Immature natural killer cell (primary cell): ENCODE measurements around the gene HES4. TPM values are rescaled to one million over a fixed set of nuclear protein-coding genes. Genes with fewer than 3 reads are reported as not detected.
"Not testable (repeated sequence)": the region's sequence is repeated elsewhere in the genome, so short reads cannot be mapped to it uniquely, and the experiment has no call there.

Experiments
- DNase-seq, 3 donors: peaks; one replicate each; pipeline ENCODE4 v3.0.0; 2022; ENCODE audit warnings: mixed read lengths in 1 of 3
- H3K27ac Mint-ChIP-seq, 6 donors: one replicate each; pipeline ENCODE4 v1.8.0; 2020; ENCODE audit warnings: mixed read lengths in 6 of 6, mild to moderate bottlenecking in 5 of 6, inconsistent platforms in 4 of 6, moderate library complexity in 3 of 6
- H3K27me3 Mint-ChIP-seq, 3 donors: one replicate each; pipeline ENCODE4 v1.8.0; 2020 to 2021; ENCODE audit warnings: low read depth in 3 of 3, mild to moderate bottlenecking in 3 of 3, mixed read lengths in 3 of 3, moderate library complexity in 3 of 3, inconsistent platforms in 1 of 3
- H3K36me3 Mint-ChIP-seq, 3 donors: one replicate each; pipeline ENCODE4 v1.8.0; 2020; ENCODE audit warnings: mixed read lengths in 3 of 3, inconsistent platforms in 2 of 3, mild to moderate bottlenecking in 2 of 3
- H3K4me1 Mint-ChIP-seq, 2 donors: one replicate each; pipeline ENCODE4 v1.8.0; 2020; ENCODE audit warnings: inconsistent platforms in 2 of 2, mild to moderate bottlenecking in 2 of 2, mixed read lengths in 2 of 2, moderate library complexity in 1 of 2
- H3K4me3 Mint-ChIP-seq, 5 donors: one replicate each; pipeline ENCODE4 v1.8.0; 2020; ENCODE audit warnings: mild to moderate bottlenecking in 5 of 5, mixed read lengths in 5 of 5, inconsistent platforms in 3 of 5, moderate library complexity in 3 of 5
- H3K9me3 Mint-ChIP-seq, 6 donors: one replicate each; pipeline ENCODE4 v1.8.0; 2020; ENCODE audit warnings: mild to moderate bottlenecking in 6 of 6, mixed read lengths in 6 of 6, inconsistent platforms in 4 of 6, moderate library complexity in 3 of 6
- polyA plus RNA-seq, 3 donors: library from polyadenylated mRNA; unstranded; fragments of 300-500 nt; fragmentation: Illumina TruSeq; gene quantifications; one replicate each; pipeline ENCODE4 v1.2.3, GENCODE V29; 2021

The HES4 gene
- polyA plus RNA-seq, 3 donors from 2014 or later, result 2.3 to 7.7 (median 2.4) TPM

- Mint-ChIP-seq H3K9me3 (no peaks in the 10 kb centered on the region), H3K36me3 (no peaks in the 10 kb centered on the region), H3K4me1 (peaks cover 10 to 14% of the 10 kb centered on the region in 2 donors), H3K4me3 (peak overlapping the region; percentile 62 to 83 (median 80)), H3K27me3 (peaks cover 4 to 6% (median 5%) of the 10 kb centered on the region in 3 donors), H3K27ac (no peak overlapping the region)
- peak; percentile 77 to 83 (median 81) for DNase-seq
Measured at GRCh38 chr1:1040004-1040991, 40.4 kb upstream of the HES4 start.

DNA sequence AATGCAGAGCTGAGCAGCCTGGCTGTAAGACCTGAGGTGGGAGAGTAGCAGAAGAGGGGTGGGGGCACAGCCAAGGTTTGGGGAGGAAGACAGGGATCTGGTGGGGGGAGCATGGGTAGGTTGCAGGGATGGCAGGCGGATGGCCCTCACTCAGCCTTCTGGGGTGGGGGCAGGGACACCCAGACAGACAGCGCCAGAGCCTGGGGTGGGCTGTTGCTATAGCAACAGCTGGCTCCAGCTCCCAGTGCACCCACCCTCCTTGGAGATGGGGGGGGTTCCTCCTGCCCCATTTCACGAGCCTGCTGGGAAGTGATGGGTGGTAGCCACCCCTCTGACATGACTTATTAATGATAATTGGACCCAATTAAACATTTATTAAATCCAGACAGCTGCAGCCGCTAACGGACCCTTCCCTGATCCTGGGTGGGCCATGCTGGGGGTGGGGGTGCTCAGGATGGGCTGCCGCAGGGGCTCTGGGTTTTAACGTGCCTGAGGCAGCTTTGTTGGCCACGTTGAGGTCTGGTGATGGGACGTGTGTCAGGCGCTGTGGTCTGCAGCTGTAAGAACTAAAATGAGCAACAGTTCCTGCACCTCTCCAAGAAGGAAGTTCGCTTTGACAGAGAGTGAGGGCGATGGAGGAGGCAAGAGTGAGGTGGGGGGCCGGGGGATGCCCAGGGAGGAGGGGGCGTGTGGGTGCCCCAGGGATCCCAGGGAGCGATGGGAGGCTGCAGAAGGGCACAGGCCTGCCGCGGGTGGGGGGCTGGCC is 39.4 kb upstream of the HES4 start:
- no peak for DNase-seq
- Mint-ChIP-seq H3K9me3 (no peaks in the 10 kb centered on the region), H3K36me3 (no peaks in the 10 kb centered on the region), H3K4me1 (peaks cover 10 to 14% of the 10 kb centered on the region in 2 donors), H3K27me3 (peaks cover 4 to 6% (median 5%) of the 10 kb centered on the region in 3 donors), H3K27ac (peak overlapping the region in 3 of 6 donors; percentile 39 to 72 (median 67)), H3K4me3 (peak overlapping the region; percentile 62 to 83 (median 80))

GRCh38 chr1:1038694-1039093 is 38.8 kb upstream of the HES4 start:
- Mint-ChIP-seq H3K4me1 (peaks cover 10 to 14% of the 10 kb centered on the region in 2 donors), H3K9me3 (no peaks in the 10 kb centered on the region), H3K27ac (no peak overlapping the region), H3K4me3 (peak overlapping the region in 1 of 5 donors; percentile 60), H3K36me3 (no peaks in the 10 kb centered on the region), H3K27me3 (peaks cover 4 to 6% (median 5%) of the 10 kb centered on the region in 3 donors)
- DNase-seq, result no peak

DNA sequence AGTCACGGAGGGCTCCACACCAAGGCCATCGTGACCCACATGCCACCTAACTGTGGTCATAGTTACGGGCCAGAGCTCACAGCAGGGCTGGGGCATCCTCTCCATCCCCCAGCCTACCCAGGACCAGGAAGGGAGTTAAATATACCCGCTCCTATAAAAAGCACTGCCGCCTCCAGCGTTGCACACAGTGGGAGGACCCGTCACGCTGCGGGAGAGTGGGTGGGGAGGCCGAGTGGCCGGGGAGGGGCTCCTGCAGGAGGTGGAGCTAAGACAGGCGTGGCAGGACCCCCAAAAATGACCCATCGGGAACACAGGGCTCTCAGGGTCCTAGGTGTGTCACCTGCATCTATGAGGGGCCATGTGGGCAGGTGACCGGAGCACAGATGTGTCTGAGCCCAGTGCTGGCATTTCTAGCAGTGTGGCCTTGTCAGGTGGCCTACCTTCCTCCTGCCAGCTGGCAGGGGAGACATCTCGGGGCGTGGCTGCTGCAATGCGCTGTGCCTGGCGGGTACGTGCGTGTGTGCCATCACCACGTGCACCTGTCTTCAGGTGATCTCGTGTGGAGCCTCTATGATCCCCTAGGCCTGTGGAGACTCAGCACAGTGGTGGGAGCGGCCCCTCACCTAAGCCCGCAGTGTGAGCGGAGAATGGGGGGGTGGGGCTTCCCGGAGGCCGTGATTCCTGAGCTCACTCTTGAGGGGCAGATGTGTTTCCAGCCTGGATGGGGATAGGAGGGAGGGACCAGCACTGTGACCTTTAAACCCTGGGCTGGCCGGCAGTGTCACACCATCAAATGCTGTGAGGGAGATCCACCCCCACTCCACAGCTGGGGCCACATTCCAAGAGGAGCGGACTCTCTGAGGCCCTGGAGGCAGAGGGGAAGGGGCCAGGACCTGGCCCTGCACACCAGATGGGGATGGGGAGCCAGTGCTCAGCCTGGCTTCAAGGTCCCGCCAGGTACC is 37.8 kb upstream of the HES4 start:
- Mint-ChIP-seq H3K36me3 (no peaks in the 10 kb centered on the region), H3K27me3 (peaks cover 5 to 6% (median 5%) of the 10 kb centered on the region in 3 donors), H3K4me1 (peaks cover 10 to 14% of the 10 kb centered on the region in 2 donors), H3K27ac (no peak overlapping the region), H3K4me3 (peak overlapping the region in 1 of 5 donors; percentile 8), H3K9me3 (no peaks in the 10 kb centered on the region)
- no peak for DNase-seq

GRCh38 chr1:1035291-1035943 is 35.5 kb upstream of the HES4 start:
- Mint-ChIP-seq H3K36me3 (no peaks in the 10 kb centered on the region), H3K4me3 (peak overlapping the region in 1 of 5 donors; percentile 36), H3K4me1 (peaks cover 10 to 20% of the 10 kb centered on the region in 2 donors), H3K27me3 (peaks cover 8 to 15% (median 10%) of the 10 kb centered on the region in 3 donors), H3K27ac (peak overlapping the region in 1 of 6 donors; percentile 34), H3K9me3 (no peaks in the 10 kb centered on the region)
- DNase-seq, result no peak

GRCh38 chr1:1034439-1034781 is 34.5 kb upstream of the HES4 start:
- Mint-ChIP-seq H3K4me3 (peak overlapping the region in 3 of 5 donors; percentile 40 to 70 (median 46)), H3K27me3 (peaks cover 7 to 15% (median 8%) of the 10 kb centered on the region in 3 donors), H3K4me1 (peaks cover 4 to 15% of the 10 kb centered on the region in 2 donors), H3K27ac (no peak overlapping the region), H3K36me3 (no peaks in the 10 kb centered on the region), H3K9me3 (no peaks in the 10 kb centered on the region)
- no peak for DNase-seq

DNA sequence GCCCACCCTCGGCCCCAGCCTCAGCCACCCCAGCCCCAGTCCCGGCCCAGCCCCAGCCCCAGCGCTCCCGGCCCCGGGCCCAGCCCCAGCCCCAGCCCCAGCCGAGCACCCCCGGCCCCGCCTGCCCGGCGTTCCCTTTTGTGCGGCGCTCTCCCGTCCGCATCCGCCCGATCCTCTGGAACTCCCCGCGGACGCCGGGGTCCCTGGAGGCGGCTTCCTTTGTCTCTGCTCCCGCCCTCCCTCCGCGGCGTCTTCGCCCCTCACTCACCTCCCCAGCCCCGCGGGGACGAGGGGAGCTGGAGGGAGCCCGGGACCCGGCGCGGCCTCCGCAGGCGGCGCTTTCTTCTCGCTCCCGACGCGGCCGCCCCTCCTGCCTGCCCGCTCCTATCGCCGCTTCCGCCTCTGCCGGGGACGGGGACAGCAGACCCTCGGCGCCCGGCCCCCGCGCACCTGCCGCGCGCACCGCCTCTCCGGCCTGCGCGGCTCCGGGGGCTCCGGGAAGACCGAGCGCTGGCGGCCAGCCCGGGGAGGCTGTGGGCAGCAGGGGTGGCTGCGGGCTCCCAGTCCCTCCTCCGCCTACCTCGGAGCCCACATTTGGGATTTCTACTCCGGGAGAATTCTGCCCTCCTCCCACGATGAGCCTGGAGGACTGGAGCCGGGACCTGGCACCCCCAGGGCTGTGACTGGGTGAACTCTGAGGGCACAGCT is 34.0 kb upstream of the HES4 start:
- DNase-seq, result no peak
- H3K27me3 Mint-ChIP-seq, result peaks cover 6 to 15% (median 8%) of the 10 kb centered on the region in 3 donors
- H3K36me3 Mint-ChIP-seq, result no peaks in the 10 kb centered on the region
- H3K4me1 Mint-ChIP-seq, result peaks cover 0 to 10% of the 10 kb centered on the region in 2 donors
- no peak overlapping the region for H3K27ac Mint-ChIP-seq
- no peaks in the 10 kb centered on the region for H3K9me3 Mint-ChIP-seq
- peak overlapping the region in 2 of 5 donors; percentile 40 to 59 for H3K4me3 Mint-ChIP-seq

- Mint-ChIP-seq H3K27me3 (peaks cover 3 to 9% (median 6%) of the 10 kb centered on the region in 3 donors), H3K4me3 (peak overlapping the region; percentile 30 to 65 (median 48)), H3K9me3 (no peaks in the 10 kb centered on the region), H3K27ac (no peak overlapping the region), H3K4me1 (peaks cover 0 to 9% of the 10 kb centered on the region in 2 donors), H3K36me3 (no peaks in the 10 kb centered on the region)
- DNase-seq, result peak; percentile 77 to 78 (median 78)
Measured at GRCh38 chr1:1033009-1033587, 33.2 kb upstream of the HES4 start.

- no peak overlapping the region for H3K27ac Mint-ChIP-seq
- H3K4me3 Mint-ChIP-seq, result peak overlapping the region in 4 of 5 donors; percentile 12 to 52 (median 16)
- H3K36me3 Mint-ChIP-seq, result no peaks in the 10 kb centered on the region
- no peak for DNase-seq
- H3K9me3 Mint-ChIP-seq, result no peaks in the 10 kb centered on the region
- peaks cover 3 to 9% (median 6%) of the 10 kb centered on the region in 3 donors for H3K27me3 Mint-ChIP-seq
- H3K4me1 Mint-ChIP-seq, result peaks cover 0 to 9% of the 10 kb centered on the region in 2 donors
Measured at GRCh38 chr1:1032424-1032823, 32.5 kb upstream of the HES4 start.

- H3K27ac Mint-ChIP-seq, result peak overlapping the region in 1 of 6 donors; percentile 40
- no peaks in the 10 kb centered on the region for H3K36me3 Mint-ChIP-seq
- H3K4me1 Mint-ChIP-seq, result peaks cover 0 to 9% of the 10 kb centered on the region in 2 donors
- H3K4me3 Mint-ChIP-seq, result peak overlapping the region in 4 of 5 donors; percentile 6 to 52 (median 16)
- DNase-seq, result no peak
- H3K9me3 Mint-ChIP-seq, result no peaks in the 10 kb centered on the region
- peaks cover 3 to 9% (median 6%) of the 10 kb centered on the region in 3 donors for H3K27me3 Mint-ChIP-seq
Measured at GRCh38 chr1:1031659-1032235, 31.9 kb upstream of the HES4 start.

GRCh38 chr1:1030867-1031658 is 31.2 kb upstream of the HES4 start:
- H3K4me3 Mint-ChIP-seq, H3K27ac Mint-ChIP-seq, H3K27me3 Mint-ChIP-seq, H3K4me1 Mint-ChIP-seq, H3K36me3 Mint-ChIP-seq, H3K9me3 Mint-ChIP-seq, DNase-seq: not testable (repeated sequence)
